HG03571 (cell line): ENCODE data around the gene TXLNB.
A peak's percentile ranks its signal among the peaks of the same experiment; 100 is the strongest.

Experiments
- ATAC-seq: cut with Tn5 transposase; IDR thresholded peaks from one replicate; pipeline ENCODE4 v1.9.1; 2021; ENCODE audit not compliant: unreplicated experiment

TXLNB gene

GRCh38 chr6:139275279-139276055 is 16.3 kb downstream of the TXLNB start:
- no peak for ATAC-seq

GRCh38 chr6:139271056-139271455 is 20.7 kb downstream of the TXLNB start:
- ATAC-seq: peak; percentile 82

DNA sequence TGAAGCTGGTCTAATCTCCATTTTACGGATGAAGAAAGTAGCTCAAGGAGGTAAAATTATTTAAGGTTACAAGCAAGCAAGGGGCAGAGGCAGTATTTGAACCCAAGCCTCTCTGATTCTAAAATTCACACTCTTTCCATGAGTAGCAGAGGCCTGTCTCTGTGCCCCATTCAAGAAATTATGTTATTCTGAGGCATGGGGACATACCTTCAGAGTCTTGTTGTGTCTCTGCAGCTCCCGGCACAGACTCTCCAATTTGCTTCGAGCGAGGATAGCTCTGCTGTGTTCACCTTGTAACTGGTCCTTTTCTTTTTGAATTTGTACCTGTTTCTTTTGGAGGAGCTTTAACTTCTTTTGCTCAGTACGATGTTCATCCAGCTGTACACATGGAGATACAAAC is 21.5 kb downstream of the TXLNB start:
- ATAC-seq: no peak

GRCh38 chr6:139265512-139266190 is 26.1 kb downstream of the TXLNB start:
- ATAC-seq: no peak

GRCh38 chr6:139262519-139263300 is 29.1 kb downstream of the TXLNB start:
- no peak for ATAC-seq

DNA sequence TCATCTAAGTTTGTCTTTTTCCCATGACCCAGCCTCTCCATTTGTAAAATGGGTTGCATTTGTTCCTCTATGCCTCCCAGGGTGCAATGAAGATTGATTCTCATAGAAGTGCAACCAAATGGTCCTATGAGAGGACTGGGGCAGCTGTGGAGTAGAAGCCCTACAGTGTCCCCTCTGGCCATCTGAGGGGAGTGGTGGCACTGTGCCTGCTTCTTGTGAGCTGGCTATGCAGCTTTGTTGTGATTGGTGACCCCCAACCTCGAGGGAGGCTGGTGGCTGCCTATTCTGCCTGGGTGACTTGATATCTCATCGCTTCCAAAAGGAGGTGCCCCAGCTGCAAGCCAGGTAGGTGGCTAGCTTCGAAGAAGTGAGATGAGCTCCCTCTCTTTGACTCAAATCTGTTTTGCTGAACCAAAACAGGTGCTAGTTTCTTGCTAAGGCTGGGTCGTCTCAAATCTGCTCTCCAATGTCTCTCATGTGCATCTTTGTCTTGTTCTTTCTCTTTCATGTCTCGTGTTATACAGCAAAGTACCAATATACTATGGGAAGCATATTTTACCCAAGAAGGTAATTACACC is 33.9 kb downstream of the TXLNB start:
- no peak for ATAC-seq

- ATAC-seq: no peak
Observed at GRCh38 chr6:139257291-139257690, 34.5 kb downstream of the TXLNB start.

GRCh38 chr6:139256087-139256486 is 35.7 kb downstream of the TXLNB start:
- ATAC-seq: no peak

DNA sequence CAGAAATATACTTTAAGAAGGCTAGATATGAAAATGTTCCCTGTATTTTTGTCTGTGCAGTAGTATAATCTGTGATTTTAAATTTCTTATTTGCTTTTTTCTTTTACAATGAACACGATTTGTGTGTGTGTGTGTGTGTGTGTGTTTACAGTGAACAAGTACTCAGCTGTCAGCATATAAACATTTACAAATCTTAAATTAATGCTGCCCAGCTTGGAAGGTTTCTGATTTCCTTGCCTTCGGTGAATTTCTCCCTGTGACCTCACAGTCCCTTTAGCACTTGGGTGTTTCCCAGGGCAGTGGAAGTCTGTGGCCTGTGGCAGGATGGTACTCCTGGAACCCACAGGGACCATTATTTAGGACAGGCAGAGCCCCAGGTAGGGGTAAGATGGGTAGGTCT is 37.6 kb downstream of the TXLNB start:
- no peak for ATAC-seq

- ATAC-seq: no peak
Observed at GRCh38 chr6:139253656-139254055, 38.1 kb downstream of the TXLNB start.

GRCh38 chr6:139251691-139252390 is 40.0 kb downstream of the TXLNB start:
- no peak for ATAC-seq

- no peak for ATAC-seq
Observed at GRCh38 chr6:139251045-139251690, 40.6 kb downstream of the TXLNB start.

DNA sequence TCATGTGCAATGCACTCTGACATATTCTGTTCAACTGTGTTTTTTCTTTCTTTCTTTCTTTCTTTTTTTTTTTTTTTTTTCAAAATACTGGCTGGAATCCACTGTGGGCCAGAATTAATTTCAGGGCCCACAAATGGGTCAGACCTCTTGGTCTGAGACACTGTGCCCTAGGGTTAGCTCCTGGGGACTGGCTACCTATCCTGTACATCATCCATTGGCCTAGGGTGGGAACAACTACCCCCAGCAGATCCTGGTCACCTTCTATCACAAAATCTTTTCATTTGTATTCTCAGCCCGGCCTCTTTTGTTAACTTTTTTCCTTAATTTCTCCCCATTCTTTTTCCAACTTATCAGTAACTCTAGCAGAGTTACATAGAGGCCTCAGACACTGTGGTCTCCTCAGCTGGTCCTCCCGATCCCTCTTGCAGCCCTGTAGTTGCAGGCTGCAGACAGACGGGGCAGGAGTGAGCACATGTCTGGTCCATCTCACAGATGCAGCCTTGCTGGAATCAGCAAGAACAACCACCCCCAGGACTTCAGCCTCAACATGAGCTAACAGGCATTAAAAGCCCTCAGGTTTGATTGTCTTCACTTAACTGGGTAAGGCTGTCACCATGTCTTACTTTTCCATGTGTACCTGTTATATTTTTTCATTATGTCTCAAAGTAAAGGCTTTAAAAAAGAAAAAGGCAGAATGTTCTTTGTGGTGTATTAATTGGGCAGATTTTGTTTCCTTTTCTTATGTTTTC is 41.3 kb downstream of the TXLNB start:
- ATAC-seq: peak; percentile 97

DNA sequence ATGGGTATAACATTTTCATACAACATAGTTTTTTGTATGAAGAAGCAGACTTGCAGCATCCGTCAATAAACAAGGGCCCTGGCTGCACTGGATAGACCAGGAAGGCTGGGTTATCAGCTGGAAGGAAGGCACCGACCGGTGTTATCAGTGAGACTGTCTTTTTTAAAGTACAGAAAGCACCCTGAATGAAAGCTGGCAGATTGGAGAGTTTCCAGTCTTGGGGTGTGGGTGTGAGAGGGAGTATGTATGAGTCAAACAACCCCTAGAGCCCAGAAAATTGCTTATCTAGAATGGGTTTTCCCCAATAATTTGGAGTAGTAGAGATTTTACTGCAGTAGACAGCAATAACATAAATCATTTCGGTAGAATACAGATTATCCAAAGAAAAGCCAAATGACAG is 42.4 kb downstream of the TXLNB start:
- no peak for ATAC-seq

DNA sequence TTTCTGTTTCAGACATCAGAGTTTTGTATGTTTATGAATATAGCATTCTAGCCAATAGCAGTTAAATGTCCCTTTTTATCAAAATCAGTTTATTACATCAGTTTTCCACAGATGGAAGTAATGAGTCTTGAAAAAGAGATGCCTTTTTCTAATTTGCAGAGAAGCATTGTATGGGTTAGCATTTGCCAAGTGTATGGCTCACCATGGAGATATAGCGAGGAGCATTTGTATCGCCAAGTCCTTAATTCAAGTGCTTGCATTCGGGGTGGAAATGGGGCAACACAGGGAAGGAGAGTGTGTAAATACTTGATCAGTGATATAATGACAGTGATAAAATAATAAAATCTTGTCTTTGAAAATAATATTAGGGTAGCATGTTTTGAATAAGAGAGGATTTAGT is 42.9 kb downstream of the TXLNB start:
- no peak for ATAC-seq

GRCh38 chr6:139247618-139248017 is 44.2 kb downstream of the TXLNB start:
- no peak for ATAC-seq

- ATAC-seq: no peak
Observed at GRCh38 chr6:139243536-139243935, 48.3 kb downstream of the TXLNB start.

DNA sequence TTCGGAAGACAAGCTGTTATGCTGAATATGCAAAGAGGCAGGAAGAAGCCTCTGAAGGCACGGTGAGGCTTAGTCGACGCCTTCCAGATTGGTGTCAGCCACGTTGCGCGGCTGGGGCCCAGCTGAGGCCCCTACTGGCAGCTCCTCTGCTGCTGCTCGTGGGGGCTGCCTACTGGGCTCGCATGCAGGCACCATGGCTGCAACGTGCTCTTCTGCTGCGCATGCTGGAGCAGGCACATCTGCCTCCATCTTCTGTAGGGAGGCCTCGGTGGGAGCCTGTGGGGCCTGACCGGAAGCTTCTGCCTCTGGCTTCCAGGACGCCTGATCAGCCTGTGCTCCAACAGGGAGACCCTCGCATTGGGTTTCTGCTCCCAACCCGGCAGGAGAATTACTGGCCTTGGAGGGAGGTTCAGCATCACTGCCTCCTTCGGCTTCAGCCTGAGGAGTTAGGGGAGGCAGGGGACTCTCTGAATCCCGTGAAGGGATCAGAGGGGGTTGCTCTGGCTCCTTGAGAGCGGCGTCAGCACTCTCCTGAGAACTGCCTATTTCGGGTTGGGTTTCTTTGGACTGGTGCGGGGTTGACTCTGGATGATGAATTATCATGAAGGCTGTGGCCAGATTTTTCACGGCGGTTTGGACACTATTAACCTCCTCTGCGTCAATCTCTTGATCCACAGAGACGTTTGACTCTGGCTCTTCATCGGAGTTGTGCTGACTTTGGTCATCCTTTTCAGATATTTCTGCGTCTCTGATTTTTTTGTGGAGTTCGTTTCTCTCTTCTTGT is 49.1 kb downstream of the TXLNB start:
- no peak for ATAC-seq
